ENCODE data around the gene AKAP6.

Gene AKAP6

GRCh38 chr14:32341947-32342846, 13.1 kb downstream of the AKAP6 start:
- no peaks in the 10 kb centered on the region for H3K4me1 Mint-ChIP-seq (ENCODE audit: low read depth in 2 of 2)
- H3K27me3 Mint-ChIP-seq: no peaks in the 10 kb centered on the region
- no peak overlapping the region for H3K4me3 Mint-ChIP-seq
- ATAC-seq (replicated peaks) (no peak), DNase-seq (no peak)
- H3K36me3 Mint-ChIP-seq (ENCODE audit: insufficient read depth): no peaks in the 10 kb centered on the region
- no peaks in the 10 kb centered on the region for H3K9me3 Mint-ChIP-seq
- H3K27ac Mint-ChIP-seq: no peak overlapping the region

GRCh38 chr14:32342847-32343194, 13.7 kb downstream of the AKAP6 start:
- no peak for DNase-seq
- no peak overlapping the region for H3K4me3 Mint-ChIP-seq
- no peaks in the 10 kb centered on the region for H3K4me1 Mint-ChIP-seq (ENCODE audit: low read depth in 2 of 2)
- no peak for ATAC-seq (replicated peaks)
- no peak overlapping the region for H3K27ac Mint-ChIP-seq
- H3K36me3 Mint-ChIP-seq (ENCODE audit: insufficient read depth): no peaks in the 10 kb centered on the region
- H3K9me3 Mint-ChIP-seq: no peaks in the 10 kb centered on the region
- no peaks in the 10 kb centered on the region for H3K27me3 Mint-ChIP-seq

- no peak for DNase-seq
- Mint-ChIP-seq H3K4me3 (no peak overlapping the region), H3K4me1 (ENCODE audit: low read depth in 2 of 2) (no peaks in the 10 kb centered on the region), H3K36me3 (ENCODE audit: insufficient read depth) (no peaks in the 10 kb centered on the region), H3K27ac (no peak overlapping the region), H3K9me3 (no peaks in the 10 kb centered on the region), H3K27me3 (peaks cover 0 to 3% of the 10 kb centered on the region in 2 donors)
- no peak for ATAC-seq (replicated peaks)
Measured at GRCh38 chr14:32343926-32344430, 14.9 kb downstream of the AKAP6 start.

- ATAC-seq (replicated peaks) (no peak), DNase-seq (no peak)
- no peak overlapping the region for H3K4me3 Mint-ChIP-seq
- H3K4me1 Mint-ChIP-seq (ENCODE audit: low read depth in 2 of 2): no peaks in the 10 kb centered on the region
- H3K27me3 Mint-ChIP-seq: peaks cover 0 to 8% of the 10 kb centered on the region in 2 donors
- no peak overlapping the region for H3K27ac Mint-ChIP-seq
- no peaks in the 10 kb centered on the region for H3K9me3 Mint-ChIP-seq
- no peaks in the 10 kb centered on the region for H3K36me3 Mint-ChIP-seq (ENCODE audit: insufficient read depth)
Measured at GRCh38 chr14:32345311-32345791, 16.3 kb downstream of the AKAP6 start.

GRCh38 chr14:32349322-32349721, 20.2 kb downstream of the AKAP6 start:
- ATAC-seq (replicated peaks): no peak
- Mint-ChIP-seq H3K4me1 (ENCODE audit: low read depth in 2 of 2) (no peaks in the 10 kb centered on the region), H3K27me3 (peaks cover 0 to 8% of the 10 kb centered on the region in 2 donors), H3K9me3 (no peaks in the 10 kb centered on the region), H3K4me3 (no peak overlapping the region), H3K36me3 (ENCODE audit: insufficient read depth) (no peaks in the 10 kb centered on the region), H3K27ac (no peak overlapping the region)
- no peak for DNase-seq

GRCh38 chr14:32350020-32350419, 20.9 kb downstream of the AKAP6 start:
- no peaks in the 10 kb centered on the region for H3K4me1 Mint-ChIP-seq (ENCODE audit: low read depth in 2 of 2)
- no peak overlapping the region for H3K27ac Mint-ChIP-seq
- ATAC-seq (replicated peaks) (no peak), DNase-seq (no peak)
- no peak overlapping the region for H3K4me3 Mint-ChIP-seq
- H3K27me3 Mint-ChIP-seq: peaks cover 0 to 8% of the 10 kb centered on the region in 2 donors
- no peaks in the 10 kb centered on the region for H3K9me3 Mint-ChIP-seq
- H3K36me3 Mint-ChIP-seq (ENCODE audit: insufficient read depth): no peaks in the 10 kb centered on the region

GRCh38 chr14:32352631-32353030, 23.5 kb downstream of the AKAP6 start:
- ATAC-seq (replicated peaks) (no peak), DNase-seq (no peak)
- Mint-ChIP-seq H3K9me3 (no peaks in the 10 kb centered on the region), H3K27me3 (peaks cover 0 to 8% of the 10 kb centered on the region in 2 donors), H3K36me3 (ENCODE audit: insufficient read depth) (no peaks in the 10 kb centered on the region), H3K27ac (no peak overlapping the region), H3K4me1 (ENCODE audit: low read depth in 2 of 2) (no peaks in the 10 kb centered on the region), H3K4me3 (no peak overlapping the region)

GRCh38 chr14:32354716-32355115, 25.6 kb downstream of the AKAP6 start:
- no peak overlapping the region for H3K27ac Mint-ChIP-seq
- no peak for DNase-seq
- no peaks in the 10 kb centered on the region for H3K36me3 Mint-ChIP-seq (ENCODE audit: insufficient read depth)
- H3K4me1 Mint-ChIP-seq (ENCODE audit: low read depth in 2 of 2): no peaks in the 10 kb centered on the region
- ATAC-seq (replicated peaks): no peak
- H3K4me3 Mint-ChIP-seq: no peak overlapping the region
- no peaks in the 10 kb centered on the region for H3K9me3 Mint-ChIP-seq
- no peaks in the 10 kb centered on the region for H3K27me3 Mint-ChIP-seq

GRCh38 chr14:32358781-32359180, 29.7 kb downstream of the AKAP6 start:
- no peaks in the 10 kb centered on the region for H3K4me1 Mint-ChIP-seq (ENCODE audit: low read depth in 2 of 2)
- DNase-seq (no peak), ATAC-seq (replicated peaks) (no peak)
- no peak overlapping the region for H3K27ac Mint-ChIP-seq
- H3K27me3 Mint-ChIP-seq: no peaks in the 10 kb centered on the region
- no peak overlapping the region for H3K4me3 Mint-ChIP-seq
- no peaks in the 10 kb centered on the region for H3K9me3 Mint-ChIP-seq
- no peaks in the 10 kb centered on the region for H3K36me3 Mint-ChIP-seq (ENCODE audit: insufficient read depth)

- Mint-ChIP-seq H3K9me3 (peaks cover 0 to 3% of the 10 kb centered on the region in 2 donors), H3K27me3 (peaks cover 0 to 8% of the 10 kb centered on the region in 2 donors), H3K4me3 (no peak overlapping the region), H3K4me1 (ENCODE audit: low read depth in 2 of 2) (no peaks in the 10 kb centered on the region), H3K27ac (no peak overlapping the region), H3K36me3 (ENCODE audit: insufficient read depth) (no peaks in the 10 kb centered on the region)
- DNase-seq (no peak), ATAC-seq (replicated peaks) (no peak)
Measured at GRCh38 chr14:32361674-32362073, 32.6 kb downstream of the AKAP6 start.

- H3K9me3 Mint-ChIP-seq: peaks cover 0 to 7% of the 10 kb centered on the region in 2 donors
- H3K4me3 Mint-ChIP-seq: no peak overlapping the region
- no peaks in the 10 kb centered on the region for H3K36me3 Mint-ChIP-seq (ENCODE audit: insufficient read depth)
- H3K27me3 Mint-ChIP-seq: peaks cover 0 to 15% of the 10 kb centered on the region in 2 donors
- H3K4me1 Mint-ChIP-seq (ENCODE audit: low read depth in 2 of 2): no peaks in the 10 kb centered on the region
- ATAC-seq (replicated peaks) (no peak), DNase-seq (no peak)
- H3K27ac Mint-ChIP-seq: no peak overlapping the region
Measured at GRCh38 chr14:32363761-32364160, 34.7 kb downstream of the AKAP6 start.

GRCh38 chr14:32364941-32365340, 35.8 kb downstream of the AKAP6 start:
- H3K4me1 Mint-ChIP-seq (ENCODE audit: low read depth in 2 of 2): no peaks in the 10 kb centered on the region
- H3K27me3 Mint-ChIP-seq: peaks cover 0 to 15% of the 10 kb centered on the region in 2 donors
- H3K9me3 Mint-ChIP-seq: peaks cover 0 to 7% of the 10 kb centered on the region in 2 donors
- ATAC-seq (replicated peaks) (no peak), DNase-seq (no peak)
- H3K36me3 Mint-ChIP-seq (ENCODE audit: insufficient read depth): no peaks in the 10 kb centered on the region
- H3K27ac Mint-ChIP-seq: no peak overlapping the region
- no peak overlapping the region for H3K4me3 Mint-ChIP-seq

- no peak overlapping the region for H3K27ac Mint-ChIP-seq
- H3K27me3 Mint-ChIP-seq: peaks cover 0 to 15% of the 10 kb centered on the region in 2 donors
- peaks cover 0 to 7% of the 10 kb centered on the region in 2 donors for H3K9me3 Mint-ChIP-seq
- no peak for DNase-seq
- no peak overlapping the region for H3K4me3 Mint-ChIP-seq
- H3K4me1 Mint-ChIP-seq (ENCODE audit: low read depth in 2 of 2): no peaks in the 10 kb centered on the region
- ATAC-seq (replicated peaks): no peak
- no peaks in the 10 kb centered on the region for H3K36me3 Mint-ChIP-seq (ENCODE audit: insufficient read depth)
Measured at GRCh38 chr14:32366256-32366879, 37.3 kb downstream of the AKAP6 start.

GRCh38 chr14:32366986-32367385, 37.9 kb downstream of the AKAP6 start:
- ATAC-seq (replicated peaks) (no peak), DNase-seq (no peak)
- Mint-ChIP-seq H3K9me3 (peaks cover 0 to 7% of the 10 kb centered on the region in 2 donors), H3K4me1 (ENCODE audit: low read depth in 2 of 2) (no peaks in the 10 kb centered on the region), H3K27ac (no peak overlapping the region), H3K4me3 (no peak overlapping the region), H3K27me3 (peaks cover 0 to 15% of the 10 kb centered on the region in 2 donors), H3K36me3 (ENCODE audit: insufficient read depth) (no peaks in the 10 kb centered on the region)
